Measurements from ENCODE around the gene ZBED4.

GRCh38 chr22:49884503-49885260 is 31.0 kb downstream of the ZBED4 start:
- TF ChIP-seq CTCF (IDR thresholded peaks at IDR 0.05) = no peak
- no peak for TF ChIP-seq EP300 (IDR thresholded peaks at IDR 0.05)
- TF ChIP-seq POLR2AphosphoS5 (IDR thresholded peaks at IDR 0.05) = no peak
- TF ChIP-seq POLR2A (IDR thresholded peaks at IDR 0.05) = no peak
